Uterus (tissue), 4 donors: ENCODE measurements around the gene INPP5A. TPM values are rescaled to one million over a fixed set of nuclear protein-coding genes. Genes with fewer than 3 reads are reported as not detected.
A peak's percentile ranks its signal among the peaks of the same experiment; 100 is the strongest.

Experiments used
- DNase-seq, 2 donors: peaks; one replicate each; pipeline ENCODE4 v3.0.0-alpha.2; 2019 to 2020
- H3K27ac ChIP-seq, 2 donors: fragments of 200-600 bp; sonication (generic); 1 replicate in 1 of 2; 2 replicates in 1 of 2; pipeline ENCODE4 v1.5.1; 2016 to 2018
- H3K27me3 ChIP-seq, 2 donors: fragments of 200-600 bp; sonication (generic); one replicate each; pipeline ENCODE4 v1.5.1; 2018 to 2019; ENCODE audit warnings: control low read depth in 1 of 2
- H3K36me3 ChIP-seq, 2 donors: fragments of 200-600 bp; sonication (generic); one replicate each; pipeline ENCODE4 v1.5.1; 2019; ENCODE audit warnings: control low read depth in 1 of 2
- H3K4me1 ChIP-seq, 2 donors: fragments of 200-600 bp; sonication (generic); one replicate each; pipeline ENCODE4 v1.5.1; 2018 to 2019; ENCODE audit warnings: control low read depth in 1 of 2
- H3K4me3 ChIP-seq, 2 donors: fragments of 200-600 bp; sonication (generic); 1 replicate in 1 of 2; 2 replicates in 1 of 2; pipeline ENCODE4 v1.5.1; 2018 to 2019; ENCODE audit warnings: mild to moderate bottlenecking in 1 of 2
- H3K9me3 ChIP-seq, 2 donors: fragments of 200-600 bp; sonication (generic); one replicate each; pipeline ENCODE4 v1.5.1; 2019; ENCODE audit warnings: control low read depth in 1 of 2
- POLR2A ChIP-seq, 2 donors: fragments of 450-650 bp; IDR thresholded peaks; one replicate each; pipeline ENCODE4 v1.6.1; 2016; ENCODE audit warnings: antibody characterized with exemption in 2 of 2, mild to moderate bottlenecking in 1 of 2, moderate library complexity in 1 of 2
- intact Hi-C: fragments of 100-400 bp; cut with DNase I; formaldehyde crosslinking; loops from one replicate; pipeline ENCODE4 v1.15.1; 2023; ENCODE audit warnings: low total_unique reads
- total RNA-seq, 4 donors: library from RNA; depleted of rRNA in 3 of 4; stranded (reverse); fragments of >200 nt in 3 of 4; gene quantifications; one replicate each; pipeline versions ENCODE4 v1.1.0 to v1.2.4, GENCODE V29; 2014 to 2023
- TF ChIP-seq, protein P1 (sequence below), 4 experiments: fragments of 200-600 bp in 2 of 4; fragments of 450-650 bp in 2 of 4; sonication (generic) in 2 of 4; IDR thresholded peaks; one replicate each; pipeline ENCODE4 v1.5.1; 2016 to 2019; ENCODE audit warnings: antibody characterized with exemption in 4 of 4, mild to moderate bottlenecking in 2 of 4, moderate library complexity in 1 of 4
- donor health status: DM: yes; HTN: yes; CAD: no.

The INPP5A gene
- total RNA-seq, 4 donors from 2014 or later: 22.5 to 160 (median 93.2) TPM

DNA sequence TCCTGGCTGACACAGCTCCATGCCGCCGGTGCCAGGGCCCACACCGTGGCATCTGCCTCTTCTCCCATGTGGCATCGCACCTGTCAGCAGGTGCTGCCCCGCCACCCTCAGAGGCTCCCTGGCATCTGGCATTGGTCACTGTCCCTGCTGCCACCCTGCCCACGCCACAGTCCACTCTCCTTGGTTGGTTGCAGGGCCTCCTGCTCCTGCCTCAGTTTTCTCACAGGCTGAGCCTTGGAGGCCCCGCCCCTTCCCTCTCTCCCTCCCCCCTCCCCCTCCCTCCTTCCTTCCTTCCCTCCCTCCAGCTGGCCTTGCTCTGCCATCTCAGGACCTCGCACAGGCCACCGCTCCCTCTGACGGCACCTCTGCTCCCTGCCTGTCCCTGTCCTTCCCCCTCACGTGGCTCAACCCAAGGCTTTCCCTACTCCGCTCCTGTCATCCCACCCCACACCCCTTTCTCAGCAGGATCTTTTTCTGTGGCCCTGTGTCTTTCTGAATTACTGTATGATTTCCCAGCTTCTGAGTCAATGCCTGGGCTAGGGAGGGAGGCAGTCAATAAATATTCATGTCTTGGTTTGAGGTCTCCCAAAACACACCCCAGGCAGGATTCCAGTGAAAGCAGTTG is 87.4 kb downstream of the INPP5A start:
- peak overlapping the region; percentile 65 to 67 for H3K27ac ChIP-seq
- no peaks in the 10 kb centered on the region for H3K36me3 ChIP-seq
- H3K9me3 ChIP-seq: peaks cover 0 to 12% of the 10 kb centered on the region in 2 donors
- TF ChIP-seq, protein P1, sequence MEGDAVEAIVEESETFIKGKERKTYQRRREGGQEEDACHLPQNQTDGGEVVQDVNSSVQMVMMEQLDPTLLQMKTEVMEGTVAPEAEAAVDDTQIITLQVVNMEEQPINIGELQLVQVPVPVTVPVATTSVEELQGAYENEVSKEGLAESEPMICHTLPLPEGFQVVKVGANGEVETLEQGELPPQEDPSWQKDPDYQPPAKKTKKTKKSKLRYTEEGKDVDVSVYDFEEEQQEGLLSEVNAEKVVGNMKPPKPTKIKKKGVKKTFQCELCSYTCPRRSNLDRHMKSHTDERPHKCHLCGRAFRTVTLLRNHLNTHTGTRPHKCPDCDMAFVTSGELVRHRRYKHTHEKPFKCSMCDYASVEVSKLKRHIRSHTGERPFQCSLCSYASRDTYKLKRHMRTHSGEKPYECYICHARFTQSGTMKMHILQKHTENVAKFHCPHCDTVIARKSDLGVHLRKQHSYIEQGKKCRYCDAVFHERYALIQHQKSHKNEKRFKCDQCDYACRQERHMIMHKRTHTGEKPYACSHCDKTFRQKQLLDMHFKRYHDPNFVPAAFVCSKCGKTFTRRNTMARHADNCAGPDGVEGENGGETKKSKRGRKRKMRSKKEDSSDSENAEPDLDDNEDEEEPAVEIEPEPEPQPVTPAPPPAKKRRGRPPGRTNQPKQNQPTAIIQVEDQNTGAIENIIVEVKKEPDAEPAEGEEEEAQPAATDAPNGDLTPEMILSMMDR (IDR thresholded peaks at IDR 0.05): no peak
- no peak for TF ChIP-seq POLR2A (IDR thresholded peaks at IDR 0.05)
- peak; percentile 17 to 41 for DNase-seq
- H3K27me3 ChIP-seq: no peaks in the 10 kb centered on the region
- intact Hi-C loops: no loop called here
- peaks cover 0 to 22% of the 10 kb centered on the region in 2 donors for H3K4me1 ChIP-seq
- H3K4me3 ChIP-seq: no peak overlapping the region

DNA sequence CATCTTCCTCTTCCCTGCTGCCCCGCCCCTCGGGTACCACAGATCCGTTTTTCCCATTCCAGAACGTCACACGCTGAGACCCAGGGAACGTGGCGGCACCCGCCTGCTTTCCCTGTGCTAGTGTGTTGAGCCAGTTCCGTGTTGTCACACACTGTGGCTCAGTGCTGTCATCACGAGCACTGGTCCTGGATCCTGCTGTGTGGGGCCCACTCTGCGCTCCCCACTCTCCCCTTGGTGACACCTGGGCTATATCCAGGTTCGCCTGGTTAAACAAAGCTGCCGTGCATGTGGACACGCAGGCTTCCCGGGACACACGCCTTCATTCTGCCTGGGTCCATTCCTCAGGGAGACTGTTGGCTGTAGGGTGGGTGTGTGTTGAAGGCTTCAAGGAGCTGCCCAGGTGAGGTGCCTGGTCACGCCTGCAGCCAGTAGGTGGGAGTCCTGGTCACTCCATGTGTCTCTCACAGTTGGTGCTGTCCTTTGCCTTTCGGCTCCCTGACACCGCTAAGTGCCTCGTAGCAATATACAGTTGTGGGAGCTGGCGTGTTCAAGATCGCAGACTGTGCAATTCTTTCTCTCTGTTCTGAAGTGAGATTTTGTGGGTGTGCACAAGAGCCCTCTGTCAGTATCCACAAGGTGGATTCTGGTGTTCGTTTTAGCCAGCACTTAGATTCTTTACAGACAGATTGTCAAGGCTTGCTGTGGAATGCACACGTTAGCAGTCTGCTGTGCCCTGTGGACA is 88.6 kb downstream of the INPP5A start:
- no peak for TF ChIP-seq POLR2A (IDR thresholded peaks at IDR 0.05)
- TF ChIP-seq, protein P1 (IDR thresholded peaks at IDR 0.05): no peak
- H3K4me3 ChIP-seq: no peak overlapping the region
- peaks cover 0 to 29% of the 10 kb centered on the region in 2 donors for H3K4me1 ChIP-seq
- H3K9me3 ChIP-seq: peaks cover 0 to 6% of the 10 kb centered on the region in 2 donors
- H3K27me3 ChIP-seq: no peaks in the 10 kb centered on the region
- peak; percentile 16 to 20 for DNase-seq
- peak overlapping the region; percentile 96 to 97 for H3K27ac ChIP-seq
- no peaks in the 10 kb centered on the region for H3K36me3 ChIP-seq
- intact Hi-C loops: no loop called here

DNA sequence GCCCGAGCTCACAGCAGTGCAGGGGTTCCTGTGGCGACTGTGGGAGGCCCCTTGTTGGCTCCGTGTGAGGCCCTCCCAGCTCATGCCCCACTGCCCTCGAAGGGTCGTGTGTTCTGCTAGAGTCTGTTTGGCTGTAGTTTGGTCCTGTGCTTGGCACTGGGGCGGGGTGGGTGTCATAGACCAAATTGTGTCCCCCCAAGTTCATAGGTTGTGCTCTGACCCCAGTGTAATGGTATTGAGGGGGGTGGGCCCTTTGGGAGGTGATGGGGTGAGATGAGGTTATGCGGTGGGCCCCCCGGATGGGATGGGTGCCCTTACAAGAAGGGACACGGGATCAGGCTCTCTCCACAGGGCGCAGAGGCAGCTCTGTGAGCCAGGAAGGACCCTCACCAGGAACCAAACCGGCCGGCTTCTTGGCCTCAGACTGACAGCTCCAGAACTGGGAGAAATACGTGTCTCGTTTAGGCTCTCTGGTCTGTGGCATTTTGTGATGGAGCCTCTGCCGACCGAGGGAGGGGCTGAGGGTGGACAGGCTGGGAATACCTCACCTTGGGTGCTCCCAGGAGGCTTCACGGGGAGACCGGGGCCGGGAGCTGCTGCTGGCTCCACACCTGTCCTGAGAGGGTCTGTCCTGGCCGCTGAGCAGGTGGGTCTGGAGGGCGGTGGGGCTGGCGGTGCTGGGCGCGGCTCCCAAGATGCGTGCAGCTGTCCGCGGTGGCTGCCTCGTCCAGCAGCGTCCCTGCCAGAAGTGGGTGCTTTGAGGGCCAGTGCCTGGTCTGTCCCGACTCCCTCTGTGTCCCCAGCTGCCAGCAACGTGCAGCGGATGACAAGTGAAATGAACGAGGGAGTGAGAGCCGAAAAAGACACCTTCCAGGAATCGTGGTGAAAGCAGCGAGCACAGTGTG is 89.4 kb downstream of the INPP5A start:
- no peak overlapping the region for H3K4me3 ChIP-seq
- no peak for TF ChIP-seq POLR2A (IDR thresholded peaks at IDR 0.05)
- TF ChIP-seq, protein P1 (IDR thresholded peaks at IDR 0.05): no peak
- peak; percentile 28 to 38 for DNase-seq
- H3K9me3 ChIP-seq: peaks cover 0 to under 1% of the 10 kb centered on the region in 2 donors
- H3K4me1 ChIP-seq: peaks cover 3 to 35% of the 10 kb centered on the region in 2 donors
- H3K36me3 ChIP-seq: no peaks in the 10 kb centered on the region
- intact Hi-C loops: no loop called here
- H3K27ac ChIP-seq: peak overlapping the region; percentile 96 to 97
- H3K27me3 ChIP-seq: no peaks in the 10 kb centered on the region

DNA sequence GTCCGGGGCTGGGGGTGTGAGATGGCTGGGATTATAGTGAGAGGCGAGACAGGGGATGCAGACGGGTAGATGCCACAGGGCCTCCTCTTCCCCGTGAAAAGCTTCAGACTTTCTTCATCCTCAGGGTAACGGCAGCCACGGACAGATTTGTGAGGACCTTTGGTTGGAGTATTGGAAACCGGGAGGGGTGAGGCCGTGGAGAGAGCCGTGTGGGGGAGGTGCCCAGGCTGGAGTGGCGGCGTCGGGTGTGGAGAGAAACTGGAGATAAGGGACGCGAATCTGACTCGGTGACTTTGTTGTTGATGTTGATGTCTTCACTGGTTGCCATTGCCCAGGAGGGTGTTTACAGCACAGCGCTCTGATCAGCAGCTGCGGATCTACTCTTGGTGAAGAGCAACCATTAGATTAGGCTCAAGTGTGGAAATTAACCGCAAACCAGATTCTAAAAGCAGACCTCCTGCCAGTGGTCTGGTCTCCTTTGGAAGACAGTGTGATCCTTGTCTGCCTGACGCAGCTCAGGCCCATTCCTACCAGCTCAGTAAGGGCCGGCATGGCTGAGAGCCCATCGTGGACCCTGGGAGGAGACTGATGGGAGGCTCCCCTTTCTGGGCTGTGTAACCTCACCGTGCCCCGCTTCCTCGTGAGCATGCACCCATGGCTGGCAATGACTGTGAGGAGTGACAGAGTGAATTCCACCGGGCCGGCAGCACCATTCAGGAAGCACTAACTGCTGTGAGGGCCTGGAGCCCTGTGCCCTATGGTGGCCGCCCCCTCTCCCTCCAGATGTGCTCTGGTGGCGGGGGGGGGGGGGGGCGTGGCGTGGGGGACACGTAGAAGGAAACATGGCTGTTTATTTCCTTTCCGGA is 90.3 kb downstream of the INPP5A start:
- peaks cover 6 to 39% of the 10 kb centered on the region in 2 donors for H3K4me1 ChIP-seq
- no peak for TF ChIP-seq POLR2A (IDR thresholded peaks at IDR 0.05)
- TF ChIP-seq, protein P1 (IDR thresholded peaks at IDR 0.05): no peak
- no peak overlapping the region for H3K4me3 ChIP-seq
- H3K27me3 ChIP-seq: no peaks in the 10 kb centered on the region
- intact Hi-C loops: no loop called here
- no peaks in the 10 kb centered on the region for H3K9me3 ChIP-seq
- no peaks in the 10 kb centered on the region for H3K36me3 ChIP-seq
- peak overlapping the region; percentile 96 to 97 for H3K27ac ChIP-seq
- DNase-seq: peak; percentile 67
